OCI-LY7 (cell line): ENCODE data around the gene KIF21B.
A peak's percentile ranks its signal among the peaks of the same experiment; 100 is the strongest.

Experiments
- CTCF ChIP-seq: fragments of 200-600 bp; sonication (generic); conservative IDR thresholded peaks from 2 replicates; pipeline ENCODE4 v1.5.1; 2014; ENCODE audit warnings: mild to moderate bottlenecking, antibody characterized with exemption, low read length, moderate library complexity, mixed read lengths
- EZH2phosphoT487 ChIP-seq: fragments of 200-600 bp; sonication (generic); IDR thresholded peaks from 2 replicates; pipeline ENCODE4 v1.6.1; 2018; ENCODE audit warnings: low read depth, borderline replicate concordance, mild to moderate bottlenecking, mixed run types, antibody characterized with exemption, low read length, moderate library complexity, mixed read lengths

- TF ChIP-seq CTCF (peak; percentile 68), EZH2phosphoT487 (no peak)
Measured at GRCh38 chr1:201025571-201026002, 2.1 kb upstream of the KIF21B start.
